GM12878 (cell line): ENCODE results near the gene TAF4. TPM values are rescaled to one million over a fixed set of nuclear protein-coding genes. Genes with fewer than 3 reads are reported as not detected.

Source experiments
- ATAC-seq: fragments of 200-7000 bp; cut with Tn5 transposase; 3 replicates; pipeline ENCODE4 v1.9.1; 2020; ENCODE audit warnings: mild to moderate bottlenecking, moderate library complexity
- BruUV-seq: library from RNA; stranded (reverse); fragments of 400-500 nt; replicated peaks from 2 replicates; lab custom pipeline; 2021; lab: Mats Ljungman, UMichigan
- CTCF ChIA-PET: fragments of 300-600 bp; sonication (Branson Sonifier 250); formaldehyde crosslinking; extraction: SDS; loops from one replicate; lab custom pipeline; 2021; ENCODE audit warnings: inconsistent platforms; lab: Yijun Ruan, JAX
- POLR2A ChIA-PET: fragments of 350-600 bp; formaldehyde crosslinking; extraction: SDS; loops from one replicate; lab custom pipeline; 2021; ENCODE audit warnings: inconsistent platforms; lab: Charles Lee
- RAD21 ChIA-PET: fragments of 300-600 bp; sonication (Branson Sonifier 250); formaldehyde crosslinking; loops from one replicate; lab custom pipeline; 2023; ENCODE audit warnings: antibody characterized with exemption; ENCODE audit not compliant: unreplicated experiment; lab: Charles Lee
- SMC1A ChIA-PET: fragments of 300-600 bp; sonication (Branson Sonifier 250); formaldehyde crosslinking; loops from one replicate; lab custom pipeline; 2023; ENCODE audit not compliant: unreplicated experiment, uncharacterized antibody; lab: Charles Lee
- DNase-seq: peaks from one replicate; pipeline ENCODE4 v3.0.0-alpha.2; 2011; ENCODE audit warnings: low read depth, low spot score
- FAIRE-seq: peaks from 3 replicates; lab custom pipeline; 2011; peaks lifted over from hg19 to GRCh38; lab: Jason Lieb, UNC
- H2AFZ ChIP-seq: 2 replicates; pipeline ENCODE4 v1.6.0; 2011; ENCODE audit warnings: low read depth, low read length, control low read depth; ENCODE audit not compliant: control insufficient read depth
- H3K27ac ChIP-seq: 2 replicates; pipeline ENCODE4 v1.5.1; 2011; ENCODE audit warnings: control low read depth; ENCODE audit not compliant: control insufficient read depth, insufficient read depth
- H3K27me3 ChIP-seq, 2 experiments: replicated peaks in 1 of 2; 2 replicates each; pipeline versions ENCODE4 v1.6.0 to v1.6.1; 2011; ENCODE audit warnings: low read length in 1 of 2; ENCODE audit not compliant: control insufficient read depth in 2 of 2, insufficient read depth in 2 of 2
- H3K36me3 ChIP-seq, 2 experiments: 2 replicates each; pipeline ENCODE4 v1.5.1; 2011; ENCODE audit warnings: low read length in 1 of 2; ENCODE audit not compliant: control insufficient read depth in 2 of 2, insufficient read depth in 2 of 2
- H3K4me1 ChIP-seq: 2 replicates; pipeline ENCODE4 v1.6.1; 2011; ENCODE audit warnings: mild to moderate bottlenecking, low read length, moderate library complexity, mixed read lengths; ENCODE audit not compliant: control insufficient read depth, insufficient read depth
- H3K4me2 ChIP-seq: 2 replicates; pipeline ENCODE4 v1.6.0; 2011; ENCODE audit warnings: control low read depth; ENCODE audit not compliant: control insufficient read depth, insufficient read depth
- H3K4me3 ChIP-seq: fragments of 200-600 bp; sonication (generic); 2 replicates; pipeline ENCODE4 v1.5.1; 2016
- H3K79me2 ChIP-seq: 2 replicates; pipeline ENCODE4 v1.6.0; 2011; ENCODE audit warnings: low read length; ENCODE audit not compliant: control insufficient read depth, insufficient read depth
- H3K9ac ChIP-seq: 2 replicates; pipeline ENCODE4 v1.8.0; 2011; ENCODE audit warnings: low read length, control low read depth, mixed read lengths; ENCODE audit not compliant: control insufficient read depth, insufficient read depth
- H3K9me3 ChIP-seq: replicated peaks from 3 replicates; pipeline ENCODE4 v1.5.1; 2011; ENCODE audit warnings: mild to moderate bottlenecking, low read length; ENCODE audit not compliant: control insufficient read depth, insufficient read depth
- H4K20me1 ChIP-seq: 2 replicates; pipeline ENCODE4 v1.6.0; 2011; ENCODE audit not compliant: control insufficient read depth, insufficient read depth
- NFYB ChIP-seq: IDR thresholded peaks from 2 replicates; pipeline ENCODE4 v1.6.1; 2011; ENCODE audit warnings: low read depth, mild to moderate bottlenecking, low read length, improper control_type of control experiment, moderate library complexity; ENCODE audit not compliant: insufficient read depth
- NR2F1 ChIP-seq: fragments of 450-650 bp; conservative IDR thresholded peaks from 2 replicates; pipeline ENCODE4 v1.6.1; 2017; ENCODE audit warnings: mild to moderate bottlenecking
- PML ChIP-seq: IDR thresholded peaks from 2 replicates; pipeline ENCODE4 v1.6.1; 2012; ENCODE audit warnings: low read length, inconsistent platforms
- ZBTB33 ChIP-seq: fragments of 450-650 bp; IDR thresholded peaks from 2 replicates; pipeline ENCODE4 v1.6.1; 2017; ENCODE audit warnings: mild to moderate bottlenecking
- WGBS: methylation state at CpG from one replicate; pipeline ENCODE4 v1.1.6; 2016; ENCODE audit warnings: low lambda C conversion rate; ENCODE audit not compliant: insufficient replicate concordance, insufficient coverage; ENCODE audit errors: missing lambda C conversion rate; 5-methylcytosine and 5-hydroxymethylcytosine counted together
- in situ Hi-C: fragments of 300-500 bp; cut with MboI; formaldehyde crosslinking; loops from 9 replicates; pipeline ENCODE4 v1.14.3; 2018; ENCODE audit warnings: mixed read lengths
- intact Hi-C: fragments of 100-400 bp; cut with micrococcal nuclease; formaldehyde crosslinking; loops from one replicate; pipeline ENCODE4 v1.14.2; 2022; ENCODE audit not compliant: unreplicated experiment
- polyA plus RNA-seq, 11 experiments: library from polyadenylated mRNA; depleted of rRNA in 4 of 11; unstranded in 6 of 11; stranded (reverse) in 5 of 11; fragments of >200 nt; fragmentation: Nextera tagmentation in 4 of 11; fragmentation: Illumina TruSeq in 1 of 11; extraction: Ambion mirVana in 4 of 11; extraction: Trizol in 1 of 11; gene quantifications; 1 replicate in 1 of 11; 2 replicates in 10 of 11; pipeline versions ENCODE4 v1.2.1 to v1.2.3, GENCODE V29; 2011 to 2016; ENCODE audit warnings: inconsistent platforms in 2 of 11, missing spikeins in 2 of 11, low read depth in 1 of 11
- total RNA-seq, 4 experiments: library from RNA; depleted of rRNA in 3 of 4; stranded (reverse); fragments of >200 nt in 3 of 4; fragmentation: Illumina TruSeq in 1 of 4; extraction: Trizol in 1 of 4; gene quantifications; 2 replicates each; pipeline versions ENCODE4 v1.2.1 to v1.2.3, GENCODE V29; 2013 to 2021
- TF ChIP-seq, protein P1 (sequence below): IDR thresholded peaks from 2 replicates; pipeline ENCODE4 v1.6.1; 2011; ENCODE audit warnings: mild to moderate bottlenecking, low read depth, low read length, moderate library complexity; ENCODE audit not compliant: insufficient replicate concordance
- TF ChIP-seq, protein P2 (sequence below): fragments of 450-650 bp; IDR thresholded peaks from 2 replicates; pipeline ENCODE4 v1.6.1; 2016; ENCODE audit warnings: mild to moderate bottlenecking

The TAF4 gene
- total and polyA plus RNA-seq, 10 of the 15 experiments (the other 5 are each of a cell fraction or from before 2014, with no cell fraction given) = 0.39 to 16.9 (median 3.4) TPM

DNA sequence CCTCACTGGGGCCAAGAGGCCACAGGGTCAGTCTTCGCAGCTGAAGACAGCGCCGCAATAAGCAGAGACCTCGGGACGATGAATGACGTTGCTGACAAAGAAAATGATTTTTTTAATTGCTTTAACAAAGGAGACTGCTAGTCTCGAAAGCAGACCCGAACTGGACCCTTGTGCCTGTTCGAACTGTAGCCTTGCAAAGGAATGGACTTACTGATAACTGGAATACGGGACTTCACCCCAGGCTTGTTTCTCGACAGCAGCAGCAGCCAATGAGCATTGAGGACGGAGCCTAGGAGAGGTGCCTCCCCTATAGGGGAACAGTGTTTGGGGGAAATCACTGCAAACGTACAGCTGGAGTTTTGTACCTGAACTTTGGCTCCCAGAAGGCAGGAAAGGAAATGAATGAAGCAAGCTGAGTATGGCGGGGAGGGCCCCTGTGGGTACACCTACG lies 1.3 kb upstream of the TAF4 start:
- Histone ChIP-seq H3K27ac (peak overlapping the region; percentile 5), H3K4me3 (peak overlapping the region; percentile 91), H3K79me2 (peaks cover 19% of the 10 kb centered on the region), H3K36me3 (no peaks in the 10 kb centered on the region; a peak in 1 of 4 replicates), H2AFZ (peak overlapping the region; percentile 81), H4K20me1 (no peaks in the 10 kb centered on the region), H3K9ac (peak overlapping the region; percentile 72), H3K4me1 (peaks cover 9% of the 10 kb centered on the region), H3K9me3 (no peaks in the 10 kb centered on the region), H3K27me3 (no peaks in the 10 kb centered on the region), H3K4me2 (peak overlapping the region; percentile 88)
- RAD21 ChIA-PET = interaction anchor here (1.0 to 2.7 kb wide), 2 partner anchors 54 to 74 kb away, joined by 3 to 17 read pairs; partner anchors contain the start of gene LSM14B
- 4% methylated on average over 15 of the region's 15 CpGs for WGBS
- intact Hi-C loops (loop anchor here (2.0 kb wide), 1 partner anchor 56 kb away; the partner anchor contains the start of gene LSM14B), in situ Hi-C loops (loop anchor here (5.0 kb wide), 1 partner anchor 55 kb away; the partner anchor contains the start of gene LSM14B)
- CTCF ChIA-PET = interaction anchor here (1.2 to 2.0 kb wide), 3 partner anchors 61 to 75 kb away, joined by 3 to 6 read pairs (median 3); no protein-coding TSS in a partner anchor
- TF ChIP-seq ZBTB33 (no peak), NFYB (0 out of 2 replicates have a peak, but pooled peaks have one; percentile 38), NR2F1 (peak; percentile 59; the same call in 1 of the 2 replicates), PML (no peak)
- TF ChIP-seq, protein P1, sequence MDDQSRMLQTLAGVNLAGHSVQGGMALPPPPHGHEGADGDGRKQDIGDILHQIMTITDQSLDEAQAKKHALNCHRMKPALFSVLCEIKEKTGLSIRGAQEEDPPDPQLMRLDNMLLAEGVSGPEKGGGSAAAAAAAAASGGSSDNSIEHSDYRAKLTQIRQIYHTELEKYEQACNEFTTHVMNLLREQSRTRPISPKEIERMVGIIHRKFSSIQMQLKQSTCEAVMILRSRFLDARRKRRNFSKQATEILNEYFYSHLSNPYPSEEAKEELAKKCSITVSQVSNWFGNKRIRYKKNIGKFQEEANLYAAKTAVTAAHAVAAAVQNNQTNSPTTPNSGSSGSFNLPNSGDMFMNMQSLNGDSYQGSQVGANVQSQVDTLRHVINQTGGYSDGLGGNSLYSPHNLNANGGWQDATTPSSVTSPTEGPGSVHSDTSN = peak; percentile 57
- TF ChIP-seq, protein P2, sequence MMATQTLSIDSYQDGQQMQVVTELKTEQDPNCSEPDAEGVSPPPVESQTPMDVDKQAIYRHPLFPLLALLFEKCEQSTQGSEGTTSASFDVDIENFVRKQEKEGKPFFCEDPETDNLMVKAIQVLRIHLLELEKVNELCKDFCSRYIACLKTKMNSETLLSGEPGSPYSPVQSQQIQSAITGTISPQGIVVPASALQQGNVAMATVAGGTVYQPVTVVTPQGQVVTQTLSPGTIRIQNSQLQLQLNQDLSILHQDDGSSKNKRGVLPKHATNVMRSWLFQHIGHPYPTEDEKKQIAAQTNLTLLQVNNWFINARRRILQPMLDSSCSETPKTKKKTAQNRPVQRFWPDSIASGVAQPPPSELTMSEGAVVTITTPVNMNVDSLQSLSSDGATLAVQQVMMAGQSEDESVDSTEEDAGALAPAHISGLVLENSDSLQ = peak; percentile 85
- ATAC-seq = peak; percentile 61
- peak; percentile 64 for FAIRE-seq
- POLR2A ChIA-PET = interaction anchor here (1.1 to 2.3 kb wide), 4 partner anchors 51 to 79 kb away, joined by 3 to 30 read pairs (median 5); partner anchors contain the start of genes LSM14B, PSMA7 and SS18L1
- BruUV-seq = TSS peak; percentile 90
- SMC1A ChIA-PET = interaction anchor here (1.8 kb wide), 1 partner anchor 54 kb away, joined by 5 read pairs; no protein-coding TSS in a partner anchor
- DNase-seq = peak; percentile 33
